Subcutaneous abdominal adipose tissue (tissue), 5 donors: ENCODE data around the gene AGBL1.

Experiments used
- H3K27ac ChIP-seq: one replicate; pipeline ENCODE4 v1.7.0; 2013; ENCODE audit warnings: low read depth, mild to moderate bottlenecking, inconsistent platforms, low read length, moderate library complexity
- H3K27me3 ChIP-seq, 5 donors: one replicate each; pipeline ENCODE4 v1.7.0; 2013; ENCODE audit warnings: low read length in 5 of 5, inconsistent platforms in 1 of 5; ENCODE audit not compliant: control insufficient read depth in 5 of 5, insufficient read depth in 4 of 5
- H3K36me3 ChIP-seq, 5 donors: one replicate each; pipeline ENCODE4 v1.7.0; 2013; ENCODE audit warnings: low read length in 5 of 5; ENCODE audit not compliant: control insufficient read depth in 5 of 5, insufficient read depth in 5 of 5
- H3K4me1 ChIP-seq, 5 donors: one replicate each; pipeline ENCODE4 v1.7.0; 2013; ENCODE audit warnings: low read length in 5 of 5, mild to moderate bottlenecking in 3 of 5, moderate library complexity in 1 of 5; ENCODE audit not compliant: control insufficient read depth in 5 of 5, insufficient read depth in 5 of 5
- H3K4me3 ChIP-seq, 5 donors: one replicate each; pipeline ENCODE4 v1.7.0; 2013; ENCODE audit warnings: low read length in 5 of 5, low read depth in 1 of 5
- H3K9ac ChIP-seq, 5 donors: one replicate each; pipeline ENCODE4 v1.7.0; 2013; ENCODE audit warnings: low read length in 5 of 5, mild to moderate bottlenecking in 4 of 5, moderate library complexity in 3 of 5
- H3K9me3 ChIP-seq, 5 donors: one replicate each; pipeline ENCODE4 v1.7.0; 2013; ENCODE audit warnings: low read length in 5 of 5; ENCODE audit not compliant: control insufficient read depth in 5 of 5
- donor health status: healthy.
- donor health status: healthy.
- donor health status: healthy.
- donor health status: healthy.
- donor health status: healthy.

AGBL1 gene

DNA sequence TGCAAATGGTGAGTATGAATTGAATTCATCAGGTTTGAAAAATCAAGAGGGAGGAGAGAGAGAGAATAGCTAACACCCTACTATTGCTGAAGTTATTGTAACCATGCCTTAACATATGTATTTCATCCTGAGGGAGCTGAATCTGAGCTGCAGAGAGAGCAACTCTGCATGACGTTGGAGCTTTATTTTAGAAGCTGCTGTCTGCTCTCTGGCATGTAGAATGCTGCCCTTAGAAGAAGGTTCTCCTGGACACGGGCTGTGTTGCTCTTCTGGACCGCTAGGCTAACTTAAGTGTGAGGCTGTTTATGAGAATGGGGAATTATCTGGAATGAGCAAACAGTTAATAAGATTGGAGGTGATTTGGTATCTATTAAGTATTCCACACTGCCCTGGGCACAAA, 814.6 kb downstream of the AGBL1 start:
- Histone ChIP-seq H3K27me3 (no peaks in the 10 kb centered on the region), H3K36me3 (no peaks in the 10 kb centered on the region), H3K27ac (no peak overlapping the region), H3K4me3 (no peak overlapping the region), H3K9me3 (no peaks in the 10 kb centered on the region), H3K4me1 (no peaks in the 10 kb centered on the region), H3K9ac (no peak overlapping the region)

DNA sequence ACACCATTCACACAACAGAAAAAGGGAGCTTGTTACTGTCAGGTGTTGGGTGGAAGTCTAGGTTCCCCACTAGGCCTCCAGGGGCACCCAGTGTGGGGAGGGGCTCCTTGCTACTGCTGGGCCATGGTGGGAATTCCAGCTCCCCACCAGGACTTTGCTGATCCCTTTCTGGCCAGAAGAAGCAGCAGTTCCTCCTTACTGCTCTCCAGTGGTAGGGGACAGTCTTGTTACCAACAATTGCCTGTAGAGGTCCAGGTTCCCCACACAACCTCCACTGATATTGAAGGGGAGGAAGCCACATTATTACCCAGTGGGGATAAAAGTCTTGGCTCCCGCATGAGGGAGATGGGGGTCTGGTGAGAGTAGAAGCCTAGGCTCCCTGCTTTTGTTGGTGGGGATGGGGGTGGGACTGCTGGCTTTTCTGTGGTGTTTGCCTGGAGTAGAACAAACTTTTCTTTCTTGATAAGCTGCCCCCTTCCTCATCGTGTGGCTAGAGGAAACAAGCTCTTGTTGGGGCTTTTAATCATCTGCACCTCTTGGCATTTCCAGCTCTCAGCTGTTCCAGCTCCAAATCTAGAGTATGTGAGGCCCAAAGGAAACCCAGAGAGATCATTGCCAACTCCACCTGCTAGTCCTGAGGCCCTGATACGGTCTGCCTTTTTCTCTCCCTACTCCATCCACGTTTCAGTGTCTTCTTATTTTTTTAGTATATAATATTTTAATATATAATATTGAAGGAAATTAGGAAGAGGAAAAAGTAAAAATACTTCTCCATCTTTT, 824.2 kb downstream of the AGBL1 start:
- H3K4me3 ChIP-seq = no peak overlapping the region
- H3K36me3 ChIP-seq = no peaks in the 10 kb centered on the region
- peaks cover 0 to 7% (median 0%) of the 10 kb centered on the region in 5 donors for H3K27me3 ChIP-seq
- H3K27ac ChIP-seq = no peak overlapping the region
- H3K9me3 ChIP-seq = peaks cover 0 to 3% (median 0%) of the 10 kb centered on the region in 5 donors
- H3K9ac ChIP-seq = no peak overlapping the region
- no peaks in the 10 kb centered on the region for H3K4me1 ChIP-seq

DNA sequence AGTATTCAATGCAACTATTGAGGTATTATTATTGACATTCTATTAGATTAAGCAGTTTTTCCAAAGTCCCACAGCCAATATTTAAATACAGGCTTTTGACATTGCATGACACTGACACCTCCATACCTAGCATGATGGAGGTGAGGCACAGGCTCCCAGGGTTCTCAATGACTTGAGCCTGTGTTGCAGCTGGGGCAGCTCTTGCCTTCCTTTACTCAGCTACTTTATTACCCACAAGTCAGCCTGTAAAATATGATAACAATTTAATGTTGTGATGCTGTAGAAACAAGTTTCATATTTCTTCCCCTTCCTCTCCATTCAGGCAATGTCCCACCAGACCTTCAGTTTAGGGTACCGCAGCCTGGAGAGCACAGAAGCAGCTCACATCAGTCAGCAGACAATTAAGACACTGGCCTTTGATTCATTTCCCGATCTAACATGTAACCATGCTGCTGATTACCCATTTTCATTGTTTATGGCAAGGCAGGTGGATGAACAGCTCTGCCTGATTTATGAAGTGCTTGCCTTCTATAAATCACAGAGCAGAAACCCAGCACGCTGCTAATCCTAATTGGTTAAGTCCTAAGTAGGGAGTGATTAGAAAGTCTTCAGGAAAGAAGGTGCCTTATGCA, 826.1 kb downstream of the AGBL1 start:
- Histone ChIP-seq H3K4me1 (no peaks in the 10 kb centered on the region), H3K27me3 (peaks cover 0 to 7% (median 0%) of the 10 kb centered on the region in 5 donors), H3K9me3 (peaks cover 0 to 3% (median 0%) of the 10 kb centered on the region in 5 donors), H3K9ac (no peak overlapping the region), H3K36me3 (no peaks in the 10 kb centered on the region), H3K4me3 (no peak overlapping the region), H3K27ac (no peak overlapping the region)

DNA sequence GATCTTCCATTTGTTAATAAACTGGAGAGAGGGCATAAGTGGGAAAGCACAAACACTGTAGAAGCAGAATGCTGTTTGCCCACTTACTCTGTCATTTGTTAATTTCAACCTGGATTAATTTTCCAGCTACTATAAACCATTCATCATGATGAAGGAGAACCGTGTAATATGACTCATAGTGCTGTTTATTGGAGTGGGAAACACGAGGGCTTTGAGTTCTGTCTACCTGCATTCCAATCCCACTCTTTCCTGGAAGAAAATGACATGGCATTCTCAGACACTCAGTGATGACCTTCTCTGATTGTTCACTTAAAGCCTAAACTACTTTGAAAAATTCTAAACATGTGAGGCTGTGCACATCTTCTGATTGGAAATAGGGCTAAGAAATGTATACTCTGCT, 826.7 kb downstream of the AGBL1 start:
- Histone ChIP-seq H3K27ac (no peak overlapping the region), H3K36me3 (no peaks in the 10 kb centered on the region), H3K9me3 (peaks cover 0 to 3% (median 0%) of the 10 kb centered on the region in 5 donors), H3K4me1 (no peaks in the 10 kb centered on the region), H3K27me3 (peaks cover 0 to 7% (median 0%) of the 10 kb centered on the region in 5 donors), H3K9ac (no peak overlapping the region), H3K4me3 (no peak overlapping the region)

DNA sequence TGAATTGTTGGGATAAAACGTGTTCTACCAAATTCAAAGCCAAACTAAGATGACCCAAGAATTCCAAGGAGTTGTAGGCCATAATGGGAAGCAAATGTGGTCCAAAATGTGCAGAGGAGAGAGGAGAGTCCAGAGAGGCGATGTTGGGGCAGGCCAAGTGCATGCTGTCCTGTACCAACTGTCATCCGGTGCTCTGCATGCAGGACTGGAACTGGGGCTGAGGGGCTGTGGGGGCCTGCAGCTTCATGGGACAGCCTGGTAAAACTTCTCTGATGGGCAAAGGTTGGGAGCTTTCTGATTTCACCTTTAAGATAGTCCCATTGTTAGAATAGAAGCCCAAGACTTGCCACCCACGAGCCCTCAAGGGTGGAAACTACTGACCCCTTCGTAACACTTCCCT, 831.4 kb downstream of the AGBL1 start:
- Histone ChIP-seq H3K4me1 (peaks cover 0 to 5% (median 3%) of the 10 kb centered on the region in 5 donors), H3K9me3 (peaks cover 0 to 3% (median 0%) of the 10 kb centered on the region in 5 donors), H3K9ac (no peak overlapping the region), H3K4me3 (no peak overlapping the region), H3K27me3 (peaks cover 0 to 3% (median 0%) of the 10 kb centered on the region in 5 donors), H3K36me3 (no peaks in the 10 kb centered on the region), H3K27ac (no peak overlapping the region)

DNA sequence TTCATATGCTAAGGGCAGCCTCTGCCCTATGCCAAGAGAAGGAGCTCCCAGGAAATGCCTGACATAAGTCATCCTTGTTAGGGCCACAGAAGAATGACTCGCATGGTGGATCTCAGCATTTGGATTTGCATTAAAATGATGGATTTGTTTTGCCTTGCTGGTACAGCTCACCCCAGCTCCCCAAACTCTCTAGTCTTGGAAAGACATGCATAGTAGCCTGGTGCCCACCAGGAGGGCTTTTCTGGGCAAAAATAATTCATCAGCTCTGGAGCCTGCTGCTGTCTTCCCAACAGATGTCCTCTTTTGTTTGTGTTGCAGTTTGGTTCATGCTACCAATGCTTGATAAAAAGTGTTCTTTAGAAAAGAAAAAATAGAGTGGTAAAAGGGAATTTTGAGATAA, 833.0 kb downstream of the AGBL1 start:
- Histone ChIP-seq H3K36me3 (no peaks in the 10 kb centered on the region), H3K9ac (no peak overlapping the region), H3K4me1 (peaks cover 0 to 21% (median 3%) of the 10 kb centered on the region in 5 donors), H3K4me3 (no peak overlapping the region), H3K27ac (no peak overlapping the region), H3K27me3 (peaks cover 0 to 3% (median 0%) of the 10 kb centered on the region in 5 donors), H3K9me3 (peaks cover 0 to 3% (median 0%) of the 10 kb centered on the region in 5 donors)

DNA sequence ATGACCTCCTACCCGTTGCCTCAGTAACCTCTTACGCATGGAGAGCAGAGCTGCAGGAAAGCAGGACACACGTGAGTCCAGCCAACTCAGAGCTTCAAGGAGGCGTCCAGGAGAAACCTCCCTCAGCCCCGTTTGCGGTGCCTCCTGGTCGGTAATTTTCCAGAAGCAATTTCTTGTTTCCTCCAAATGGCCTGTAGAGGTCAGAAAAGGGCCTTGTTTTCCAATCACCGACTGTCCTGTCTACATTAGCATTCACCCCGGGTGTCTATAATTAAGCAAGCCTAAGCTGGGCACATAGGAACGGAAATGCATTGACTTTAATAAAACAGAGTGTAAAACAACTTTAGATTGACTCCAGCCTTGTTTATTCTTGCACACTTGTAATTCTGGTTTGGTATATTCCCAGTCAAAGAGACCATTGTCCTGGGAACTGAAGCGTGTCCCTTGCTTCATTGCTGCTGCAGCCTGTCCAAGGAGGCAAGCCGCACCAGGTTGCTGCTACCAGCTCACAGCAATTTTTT, 836.2 kb downstream of the AGBL1 start:
- H3K4me3 ChIP-seq = no peak overlapping the region
- peaks cover 0 to 24% (median 3%) of the 10 kb centered on the region in 5 donors for H3K4me1 ChIP-seq
- peaks cover 0 to 3% (median 0%) of the 10 kb centered on the region in 5 donors for H3K27me3 ChIP-seq
- H3K9ac ChIP-seq = no peak overlapping the region
- H3K9me3 ChIP-seq = no peaks in the 10 kb centered on the region
- no peaks in the 10 kb centered on the region for H3K36me3 ChIP-seq
- no peak overlapping the region for H3K27ac ChIP-seq

DNA sequence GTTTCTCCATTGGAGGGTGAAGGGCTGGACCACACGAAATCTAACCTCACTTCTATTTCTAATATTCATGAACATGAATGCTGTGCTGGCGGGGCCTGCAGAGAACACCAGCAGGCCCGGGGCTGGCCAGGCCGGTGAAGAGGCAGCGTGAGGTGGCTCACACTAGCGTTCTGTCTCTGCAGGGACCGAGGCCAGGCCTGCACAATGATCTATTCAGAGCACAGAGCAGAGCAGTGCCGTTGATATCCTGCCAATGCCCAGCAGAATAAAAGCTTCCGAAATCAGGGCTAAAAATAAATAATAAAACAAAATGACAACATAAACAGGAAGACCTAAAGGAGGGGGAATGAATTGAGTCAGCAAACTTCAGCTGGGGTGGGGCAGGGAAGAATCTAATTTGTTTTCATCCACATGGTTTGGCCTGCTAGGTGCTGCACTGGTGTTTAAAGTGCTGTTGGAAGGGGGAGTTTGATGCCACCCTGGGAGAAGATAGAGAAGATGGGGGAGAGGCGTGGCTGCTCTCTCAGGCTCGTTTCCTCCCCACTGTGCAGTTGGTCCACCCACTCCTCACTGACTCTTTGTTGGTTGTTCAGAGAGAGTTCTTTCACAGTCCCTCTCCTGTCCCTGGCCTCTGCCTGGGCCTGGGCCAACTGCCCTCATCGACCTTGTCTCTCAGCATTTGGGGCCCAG, 837.1 kb downstream of the AGBL1 start:
- no peak overlapping the region for H3K9ac ChIP-seq
- no peaks in the 10 kb centered on the region for H3K36me3 ChIP-seq
- peaks cover 0 to 3% (median 0%) of the 10 kb centered on the region in 5 donors for H3K27me3 ChIP-seq
- no peaks in the 10 kb centered on the region for H3K9me3 ChIP-seq
- H3K27ac ChIP-seq = no peak overlapping the region
- H3K4me1 ChIP-seq = peaks cover 0 to 24% (median 3%) of the 10 kb centered on the region in 5 donors
- no peak overlapping the region for H3K4me3 ChIP-seq

DNA sequence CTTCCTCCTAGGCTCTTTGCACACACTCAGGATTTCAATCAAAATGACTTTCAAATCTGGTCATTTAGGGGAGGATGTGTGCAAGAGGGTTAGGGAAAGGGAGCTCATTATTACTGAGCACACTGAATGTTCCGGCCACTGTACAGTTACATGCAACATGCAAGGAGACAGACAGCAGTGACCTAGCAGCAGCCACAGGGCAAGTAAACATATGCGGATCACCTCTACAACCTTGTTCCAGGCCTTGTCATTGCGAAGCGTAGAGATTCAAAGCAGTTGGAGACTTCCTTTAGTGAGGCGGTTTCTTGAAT, 837.6 kb downstream of the AGBL1 start:
- no peak overlapping the region for H3K9ac ChIP-seq
- H3K36me3 ChIP-seq = no peaks in the 10 kb centered on the region
- H3K27me3 ChIP-seq = peaks cover 0 to 3% (median 0%) of the 10 kb centered on the region in 5 donors
- no peaks in the 10 kb centered on the region for H3K9me3 ChIP-seq
- peaks cover 0 to 24% (median 3%) of the 10 kb centered on the region in 5 donors for H3K4me1 ChIP-seq
- no peak overlapping the region for H3K4me3 ChIP-seq
- H3K27ac ChIP-seq = no peak overlapping the region

DNA sequence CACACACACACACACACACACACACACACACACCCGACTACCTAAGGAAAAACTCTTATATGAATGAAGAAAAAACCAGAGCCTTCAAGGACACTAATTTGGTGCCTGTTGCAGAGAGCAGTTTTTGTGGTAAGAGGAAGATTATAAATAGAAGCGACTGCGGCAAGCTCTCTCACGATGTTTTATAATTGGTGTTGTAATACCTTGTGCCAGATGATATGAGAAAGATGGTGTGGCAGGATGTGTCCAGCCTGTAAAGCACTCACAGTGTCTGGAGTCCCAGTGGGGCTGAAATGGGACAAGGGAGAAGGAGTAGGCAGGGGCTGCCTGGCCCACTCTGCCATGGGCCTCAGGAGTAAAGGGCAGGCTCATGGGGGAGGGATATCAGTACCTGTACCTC, 839.9 kb downstream of the AGBL1 start:
- Histone ChIP-seq H3K36me3 (no peaks in the 10 kb centered on the region), H3K27me3 (peaks cover 0 to 3% (median 0%) of the 10 kb centered on the region in 5 donors), H3K4me3 (no peak overlapping the region), H3K4me1 (peaks cover 0 to 24% (median 3%) of the 10 kb centered on the region in 5 donors), H3K9me3 (no peaks in the 10 kb centered on the region), H3K27ac (no peak overlapping the region), H3K9ac (no peak overlapping the region)
